Trophoblast cell (in vitro differentiated cells and primary cell): ENCODE measurements around the gene SMG7.

Source experiments
- DNase-seq, 2 donors: peaks; one replicate each; pipeline ENCODE4 v3.0.0-alpha.2; 2016
- H2AFZ ChIP-seq: 2 replicates; pipeline ENCODE4 v1.6.1; 2013; ENCODE audit warnings: low read length, moderate library complexity, mild to moderate bottlenecking; ENCODE audit not compliant: insufficient read depth, poor library complexity
- H2AK5ac ChIP-seq: 2 replicates; pipeline ENCODE4 v1.6.1; 2013; ENCODE audit warnings: mild to moderate bottlenecking, low read length
- H2BK120ac ChIP-seq: 2 replicates; pipeline ENCODE4 v1.6.1; 2013; ENCODE audit warnings: low read length, mild to moderate bottlenecking, moderate library complexity; ENCODE audit not compliant: insufficient read depth, poor library complexity
- H2BK12ac ChIP-seq: 2 replicates; pipeline ENCODE4 v1.6.1; 2013; ENCODE audit warnings: mild to moderate bottlenecking, low read length, moderate library complexity
- H2BK5ac ChIP-seq: 2 replicates; pipeline ENCODE4 v1.6.1; 2013; ENCODE audit warnings: low read length, low read depth, moderate library complexity, mild to moderate bottlenecking; ENCODE audit not compliant: poor library complexity
- H3K14ac ChIP-seq: 2 replicates; pipeline ENCODE4 v1.6.1; 2013; ENCODE audit warnings: mild to moderate bottlenecking, low read length
- H3K18ac ChIP-seq: 2 replicates; pipeline ENCODE4 v1.6.1; 2013; ENCODE audit warnings: mild to moderate bottlenecking, low read length
- H3K23ac ChIP-seq: 2 replicates; pipeline ENCODE4 v1.6.1; 2013; ENCODE audit warnings: low read length
- H3K27ac ChIP-seq: 2 replicates; pipeline ENCODE4 v1.5.1; 2013; ENCODE audit warnings: low read depth, mild to moderate bottlenecking, inconsistent platforms, low read length, moderate library complexity
- H3K27me3 ChIP-seq: 2 replicates; pipeline ENCODE4 v1.6.1; 2013; ENCODE audit warnings: inconsistent platforms, mild to moderate bottlenecking, low read length, moderate library complexity; ENCODE audit not compliant: insufficient read depth
- H3K36me3 ChIP-seq, 2 experiments: 1 replicate in 1 of 2; 2 replicates in 1 of 2; pipeline ENCODE4 v1.6.1; 2013; ENCODE audit warnings: low read length in 2 of 2, mild to moderate bottlenecking in 2 of 2, moderate library complexity in 1 of 2; ENCODE audit not compliant: insufficient read depth in 2 of 2, control insufficient read depth in 1 of 2
- H3K4ac ChIP-seq: 2 replicates; pipeline ENCODE4 v1.6.1; 2013; ENCODE audit warnings: low read depth, mild to moderate bottlenecking, low read length, moderate library complexity
- H3K4me1 ChIP-seq, 2 experiments: 1 replicate in 1 of 2; 2 replicates in 1 of 2; pipeline ENCODE4 v1.6.1; 2013; ENCODE audit warnings: low read length in 2 of 2, mild to moderate bottlenecking in 2 of 2, moderate library complexity in 1 of 2; ENCODE audit not compliant: insufficient read depth in 2 of 2, control insufficient read depth in 1 of 2
- H3K4me2 ChIP-seq: 2 replicates; pipeline ENCODE4 v1.6.1; 2013; ENCODE audit warnings: inconsistent platforms, mild to moderate bottlenecking, low read length, moderate library complexity
- H3K4me3 ChIP-seq: 2 replicates; pipeline ENCODE4 v1.5.1; 2013; ENCODE audit warnings: mild to moderate bottlenecking, low read depth, low read length, inconsistent platforms
- H3K79me1 ChIP-seq: one replicate; pipeline ENCODE4 v1.6.1; 2013; ENCODE audit warnings: low read length
- H3K79me2 ChIP-seq: 2 replicates; pipeline ENCODE4 v1.6.1; 2013; ENCODE audit warnings: low read length, mild to moderate bottlenecking; ENCODE audit not compliant: control insufficient read depth, insufficient read depth, poor library complexity
- H3K9ac ChIP-seq: 2 replicates; pipeline ENCODE4 v1.6.1; 2013; ENCODE audit warnings: mild to moderate bottlenecking, low read length
- H3K9me3 ChIP-seq: 2 replicates; pipeline ENCODE4 v1.6.1; 2013; ENCODE audit warnings: low read depth, mild to moderate bottlenecking, control low read depth, inconsistent platforms, low read length; ENCODE audit not compliant: insufficient read depth
- H4K12ac ChIP-seq: 2 replicates; pipeline ENCODE4 v1.6.1; 2013; ENCODE audit warnings: low read depth, mild to moderate bottlenecking, low read length, moderate library complexity
- H4K8ac ChIP-seq: 2 replicates; pipeline ENCODE4 v1.6.1; 2013; ENCODE audit warnings: low read depth, mild to moderate bottlenecking, low read length, moderate library complexity
- H4K91ac ChIP-seq: one replicate; pipeline ENCODE4 v1.6.1; 2013; ENCODE audit warnings: low read depth, mild to moderate bottlenecking, low read length, moderate library complexity
- WGBS: extraction: QIAGEN DNeasy Blood & Tissue Kit; methylation state at CpG from one replicate; pipeline ENCODE4 v1.1.7; 2013; ENCODE audit warnings: missing lambda C conversion rate; ENCODE audit not compliant: insufficient read length, insufficient coverage; ENCODE audit errors: extremely low coverage; 5-methylcytosine and 5-hydroxymethylcytosine counted together

Gene SMG7

DNA sequence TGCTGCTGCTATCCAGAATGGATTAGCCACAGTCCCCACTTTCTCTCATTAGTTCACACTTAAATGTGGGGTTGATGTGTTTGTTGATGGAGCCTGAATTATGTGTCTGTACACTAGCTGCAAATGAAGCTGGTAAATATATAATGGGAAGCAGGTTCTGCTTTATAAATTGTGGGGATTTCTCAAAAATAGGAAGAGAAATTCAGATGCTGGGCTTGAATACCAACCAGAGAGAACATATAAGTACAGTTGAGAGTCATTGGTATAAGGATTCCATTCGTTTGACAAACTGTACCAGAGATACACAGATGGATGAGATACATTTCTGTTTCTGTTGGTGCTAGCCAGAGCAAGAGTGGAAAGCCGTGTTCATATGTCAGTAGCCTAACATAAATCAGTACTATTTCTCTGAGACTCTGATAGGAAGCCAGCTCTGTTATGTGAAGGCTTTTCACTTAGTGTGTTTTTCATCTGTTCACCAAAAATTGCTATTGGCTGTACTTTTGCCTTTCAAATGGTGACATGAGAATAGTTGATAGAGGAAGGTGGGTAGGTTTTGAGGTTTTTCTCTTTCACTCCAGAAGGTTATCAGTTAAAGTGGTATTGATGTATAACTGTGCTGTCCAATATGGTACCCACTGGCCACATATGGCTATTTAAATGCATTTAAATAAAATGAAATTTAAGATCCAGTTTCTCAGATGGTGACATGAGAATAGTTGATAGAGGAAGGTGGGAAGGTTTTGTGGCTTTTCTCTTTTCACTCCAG, 15.6 kb downstream of the SMG7 start:
- Histone ChIP-seq H3K36me3 (no peaks in the 10 kb centered on the region), H4K91ac (no peak overlapping the region), H3K27me3 (no peaks in the 10 kb centered on the region), H3K9me3 (no peaks in the 10 kb centered on the region), H3K4ac (peak overlapping the region; percentile 2), H2BK12ac (no peak overlapping the region), H3K23ac (no peak overlapping the region), H3K4me1 (peaks cover 0 to 2% of the 10 kb centered on the region in 2 experiments), H4K8ac (no peak overlapping the region), H3K4me3 (no peak overlapping the region), H3K14ac (no peak overlapping the region), H2AFZ (no peak overlapping the region), H4K12ac (no peak overlapping the region), H3K79me2 (peaks cover 3% of the 10 kb centered on the region), H3K79me1 (no peaks in the 10 kb centered on the region), H3K27ac (no peak overlapping the region), H3K4me2 (no peak overlapping the region), H3K9ac (no peak overlapping the region), H3K18ac (no peak overlapping the region), H2BK5ac (no peak overlapping the region), H2AK5ac (no peak overlapping the region), H2BK120ac (no peak overlapping the region)
- WGBS: no CpG with 5 or more reads among the region's 2 CpGs
- DNase-seq: no peak

DNA sequence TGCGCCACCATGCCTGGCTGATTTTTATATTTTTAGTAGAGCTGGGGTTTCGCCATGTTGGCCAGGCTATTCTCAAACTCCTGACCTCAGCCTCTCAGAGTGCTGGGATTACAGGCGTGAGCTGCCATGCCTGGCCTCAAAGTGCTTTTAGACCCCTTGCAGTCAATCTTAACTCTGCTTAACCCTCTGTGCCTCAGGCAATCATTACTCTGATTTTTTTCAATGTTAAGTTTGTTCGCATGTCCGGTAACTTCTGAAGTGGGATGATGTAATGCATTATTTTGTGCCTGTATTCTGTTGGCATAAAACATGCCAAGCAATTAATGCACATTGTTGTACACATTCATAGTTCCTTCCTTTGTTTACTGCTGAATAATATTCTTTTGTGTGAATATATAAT, 18.6 kb downstream of the SMG7 start:
- Histone ChIP-seq H3K79me2 (peaks cover 6% of the 10 kb centered on the region), H3K27me3 (no peaks in the 10 kb centered on the region), H3K23ac (no peak overlapping the region), H3K9ac (no peak overlapping the region), H2AFZ (no peak overlapping the region), H3K18ac (no peak overlapping the region), H3K79me1 (no peaks in the 10 kb centered on the region), H3K4me2 (no peak overlapping the region), H3K4me3 (no peak overlapping the region), H3K9me3 (no peaks in the 10 kb centered on the region), H3K36me3 (no peaks in the 10 kb centered on the region), H2BK120ac (no peak overlapping the region), H3K4ac (no peak overlapping the region), H2AK5ac (no peak overlapping the region), H4K12ac (no peak overlapping the region), H2BK5ac (no peak overlapping the region), H2BK12ac (no peak overlapping the region), H3K27ac (no peak overlapping the region), H4K91ac (no peak overlapping the region), H3K14ac (no peak overlapping the region), H4K8ac (no peak overlapping the region), H3K4me1 (peaks cover 2% of the 10 kb centered on the region in 2 experiments)
- WGBS: no CpG with 5 or more reads among the region's 5 CpGs
- DNase-seq: no peak

DNA sequence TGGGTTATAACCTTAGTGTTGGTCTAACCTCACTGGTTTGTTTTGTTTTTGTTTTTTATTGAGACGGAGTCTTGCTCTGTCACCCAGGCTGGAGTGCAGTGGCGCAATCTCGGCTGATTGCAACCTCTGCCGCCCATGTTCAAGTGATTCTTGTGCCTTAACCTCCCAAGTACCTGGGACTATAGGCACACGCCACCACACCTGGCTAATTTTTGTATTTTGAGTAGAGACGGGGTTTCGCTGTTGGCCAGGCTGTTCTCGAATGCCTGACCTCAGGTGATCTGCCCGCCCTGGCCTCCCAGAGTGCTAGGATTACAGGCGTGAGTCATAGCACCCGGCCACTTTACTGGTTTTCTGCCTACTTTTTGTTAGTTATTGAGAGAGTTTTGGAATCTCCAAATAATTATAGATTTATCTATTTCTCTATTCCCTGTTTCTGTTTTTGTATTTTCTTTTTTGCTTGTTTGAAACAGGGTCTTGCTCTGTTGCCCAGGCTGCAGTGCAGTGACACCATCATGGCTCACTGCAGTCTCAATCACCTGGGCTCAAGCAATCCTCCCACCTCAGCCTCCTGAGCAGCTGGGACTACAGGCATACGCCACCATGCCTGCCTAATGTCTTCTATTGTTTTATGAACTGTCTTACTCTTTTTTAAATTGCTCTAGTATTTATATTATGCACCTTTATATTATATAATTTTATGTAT, 21.4 kb downstream of the SMG7 start:
- no peak overlapping the region for H3K9ac ChIP-seq
- peak; percentile 88 to 90 for DNase-seq
- H3K4me3 ChIP-seq: no peak overlapping the region
- H3K27me3 ChIP-seq: no peaks in the 10 kb centered on the region
- no peak overlapping the region for H4K91ac ChIP-seq
- no peaks in the 10 kb centered on the region for H3K9me3 ChIP-seq
- H3K4me1 ChIP-seq: peaks cover 2% of the 10 kb centered on the region in 2 experiments
- no peaks in the 10 kb centered on the region for H3K79me1 ChIP-seq
- peaks cover 6% of the 10 kb centered on the region for H3K79me2 ChIP-seq
- no peak overlapping the region for H2BK12ac ChIP-seq
- no peak overlapping the region for H4K12ac ChIP-seq
- H3K27ac ChIP-seq: no peak overlapping the region
- no peak overlapping the region for H2BK120ac ChIP-seq
- H2AFZ ChIP-seq: no peak overlapping the region
- H3K23ac ChIP-seq: no peak overlapping the region
- no peak overlapping the region for H3K14ac ChIP-seq
- H3K18ac ChIP-seq: no peak overlapping the region
- H2AK5ac ChIP-seq: no peak overlapping the region
- H4K8ac ChIP-seq: no peak overlapping the region
- no peak overlapping the region for H3K4me2 ChIP-seq
- no peaks in the 10 kb centered on the region for H3K36me3 ChIP-seq
- no peak overlapping the region for H2BK5ac ChIP-seq
- no CpG with 5 or more reads among the region's 12 CpGs for WGBS
- peak overlapping the region; percentile 46 for H3K4ac ChIP-seq

DNA sequence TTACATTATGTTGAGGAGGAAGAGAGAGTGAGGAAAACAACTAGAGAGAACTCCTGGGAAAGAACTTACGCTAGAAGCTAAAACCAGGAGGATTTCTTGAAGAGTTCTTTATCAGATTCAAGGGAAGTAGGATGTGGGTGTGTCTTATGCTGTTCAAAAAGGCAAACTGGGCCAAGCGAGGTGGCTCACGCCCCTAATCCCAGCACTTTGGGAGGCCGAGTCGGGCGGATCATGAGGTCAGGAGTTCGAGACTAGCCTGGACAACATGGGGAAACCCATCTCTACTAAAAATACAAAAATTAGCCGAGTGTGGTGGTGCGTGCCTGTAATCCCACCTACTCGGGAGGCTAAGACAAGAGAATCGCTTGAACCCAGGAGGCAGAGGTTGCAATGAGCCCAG, 23.1 kb downstream of the SMG7 start:
- Histone ChIP-seq H3K18ac (peak overlapping the region; percentile 18), H4K12ac (no peak overlapping the region), H2BK5ac (peak overlapping the region; percentile 5), H2BK120ac (no peak overlapping the region), H4K91ac (peak overlapping the region; percentile 37), H3K36me3 (no peaks in the 10 kb centered on the region), H2AFZ (no peak overlapping the region), H3K4me1 (peaks cover 2% of the 10 kb centered on the region in 2 experiments), H3K4ac (peak overlapping the region; percentile 89), H3K79me2 (peaks cover 6% of the 10 kb centered on the region), H4K8ac (peak overlapping the region; percentile 28), H3K4me3 (no peak overlapping the region), H3K9ac (no peak overlapping the region), H3K79me1 (no peaks in the 10 kb centered on the region), H3K23ac (no peak overlapping the region), H3K4me2 (no peak overlapping the region), H3K27ac (no peak overlapping the region), H2BK12ac (no peak overlapping the region), H3K14ac (no peak overlapping the region), H2AK5ac (no peak overlapping the region), H3K9me3 (no peaks in the 10 kb centered on the region), H3K27me3 (no peaks in the 10 kb centered on the region)
- WGBS: no CpG with 5 or more reads among the region's 11 CpGs
- peak in 1 of 2 donors; percentile 7 for DNase-seq
